Epithelial cell of proximal tubule (primary cell): ENCODE data around the gene TMEM138. TPM values are rescaled to one million over a fixed set of nuclear protein-coding genes. Genes with fewer than 3 reads are reported as not detected.

Experiments used
- DNase-seq: peaks from one replicate; pipeline ENCODE4 v3.0.0-alpha.2; 2011; ENCODE audit warnings: low read depth
- H3K4me3 ChIP-seq: 2 replicates; pipeline ENCODE4 v1.5.1; 2011; ENCODE audit warnings: low read depth, mild to moderate bottlenecking, low read length
- total RNA-seq: library from RNA; depleted of rRNA; stranded (reverse); fragments of >200 nt; gene quantifications from 2 replicates; pipeline ENCODE4 v1.2.3, GENCODE V29; 2015
- TF ChIP-seq, protein P1 (sequence below): conservative IDR thresholded peaks from 2 replicates; pipeline ENCODE4 v1.5.1; 2012; ENCODE audit warnings: low read depth, mild to moderate bottlenecking, low read length

TMEM138 gene
- total RNA-seq, 1 donor from 2014 or later: 21.9 TPM

DNA sequence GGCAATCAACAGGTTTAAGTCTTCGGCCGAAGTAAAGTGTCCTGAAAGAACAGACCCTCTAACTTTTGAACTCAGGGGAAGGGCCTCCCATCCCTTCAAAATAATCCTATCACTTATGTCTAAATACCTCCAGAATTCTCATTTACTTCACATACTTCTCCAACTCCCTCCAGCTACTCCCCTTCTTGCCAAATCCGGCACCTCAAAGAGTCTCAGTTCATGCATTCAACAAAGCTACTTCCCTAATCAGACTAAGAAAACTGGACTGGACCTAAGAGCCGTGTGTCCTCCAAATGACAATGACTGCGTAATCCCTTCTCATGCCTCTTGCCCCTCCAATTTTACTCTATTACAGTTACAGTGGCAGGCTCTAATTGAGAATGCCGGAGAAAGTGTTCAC, 30.5 kb upstream of the TMEM138 start:
- peak overlapping the region; percentile 96 for H3K4me3 ChIP-seq
- TF ChIP-seq, protein P1, sequence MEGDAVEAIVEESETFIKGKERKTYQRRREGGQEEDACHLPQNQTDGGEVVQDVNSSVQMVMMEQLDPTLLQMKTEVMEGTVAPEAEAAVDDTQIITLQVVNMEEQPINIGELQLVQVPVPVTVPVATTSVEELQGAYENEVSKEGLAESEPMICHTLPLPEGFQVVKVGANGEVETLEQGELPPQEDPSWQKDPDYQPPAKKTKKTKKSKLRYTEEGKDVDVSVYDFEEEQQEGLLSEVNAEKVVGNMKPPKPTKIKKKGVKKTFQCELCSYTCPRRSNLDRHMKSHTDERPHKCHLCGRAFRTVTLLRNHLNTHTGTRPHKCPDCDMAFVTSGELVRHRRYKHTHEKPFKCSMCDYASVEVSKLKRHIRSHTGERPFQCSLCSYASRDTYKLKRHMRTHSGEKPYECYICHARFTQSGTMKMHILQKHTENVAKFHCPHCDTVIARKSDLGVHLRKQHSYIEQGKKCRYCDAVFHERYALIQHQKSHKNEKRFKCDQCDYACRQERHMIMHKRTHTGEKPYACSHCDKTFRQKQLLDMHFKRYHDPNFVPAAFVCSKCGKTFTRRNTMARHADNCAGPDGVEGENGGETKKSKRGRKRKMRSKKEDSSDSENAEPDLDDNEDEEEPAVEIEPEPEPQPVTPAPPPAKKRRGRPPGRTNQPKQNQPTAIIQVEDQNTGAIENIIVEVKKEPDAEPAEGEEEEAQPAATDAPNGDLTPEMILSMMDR: no peak

DNA sequence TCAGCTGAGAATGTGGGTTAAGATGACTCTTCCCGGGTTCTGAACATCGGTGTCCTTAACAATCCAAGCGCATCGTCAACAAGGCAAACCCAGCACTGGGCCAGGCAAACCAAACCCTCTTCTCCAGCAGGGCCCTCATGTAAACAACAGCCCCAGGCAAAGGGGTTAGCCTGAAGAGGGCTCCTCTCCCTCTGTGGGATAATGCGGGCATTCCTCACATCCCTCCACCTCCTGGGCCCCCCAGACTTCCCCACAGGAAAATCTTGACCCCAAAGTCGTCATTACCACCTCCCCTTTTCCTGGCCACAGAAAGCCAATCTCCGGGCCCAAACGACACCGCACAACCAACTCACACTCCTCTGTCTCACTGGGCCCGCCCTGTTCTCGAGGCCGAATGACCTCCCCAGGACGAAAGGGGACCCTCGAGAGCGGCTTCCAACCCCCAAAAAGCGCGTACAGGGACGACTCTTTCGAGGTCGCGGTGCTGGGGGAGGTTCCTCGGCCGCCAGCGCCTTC, 29.8 kb upstream of the TMEM138 start:
- H3K4me3 ChIP-seq: peak overlapping the region; percentile 96
- no peak for DNase-seq
- TF ChIP-seq, protein P1: no peak

More for the DNA sequence above, 30.5 kb upstream of the TMEM138 start:
- no peak for DNase-seq

DNA sequence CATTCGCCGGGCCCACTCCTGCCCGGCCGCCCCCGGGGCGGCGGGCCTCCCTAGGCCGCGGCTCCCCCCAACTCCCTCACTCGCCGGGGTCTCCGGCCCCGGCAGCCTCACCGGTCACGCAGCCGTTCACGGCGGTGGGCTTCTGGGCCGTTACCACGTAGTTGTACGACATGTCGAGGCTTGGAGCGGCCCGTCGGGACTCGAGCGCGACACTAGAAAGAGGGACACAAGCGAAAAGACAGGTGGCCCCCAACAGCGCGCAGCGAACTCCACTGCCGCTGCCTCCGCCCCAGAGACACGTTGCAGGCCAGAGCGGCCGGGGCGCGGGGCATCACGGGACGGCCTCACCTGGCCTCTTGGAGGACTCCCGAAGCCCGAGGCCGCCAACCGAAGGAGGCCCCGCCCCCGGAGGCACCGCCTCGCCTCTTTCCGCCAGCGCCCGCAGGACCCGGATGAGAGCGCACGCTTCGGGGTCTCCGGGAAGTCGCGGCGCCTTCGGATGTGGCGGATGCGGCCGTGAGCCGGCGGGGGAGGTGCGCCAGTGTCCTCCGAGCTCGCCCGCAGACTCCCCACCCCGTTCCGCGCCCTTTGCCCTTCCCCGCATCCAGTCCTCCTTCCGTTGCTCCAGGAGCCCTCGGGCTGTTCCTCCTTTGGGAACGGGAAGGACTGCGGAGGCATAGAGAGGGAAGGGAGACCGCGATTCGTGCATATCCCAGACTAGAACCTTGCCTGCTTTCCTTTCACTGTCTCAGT, 29.2 kb upstream of the TMEM138 start, which contains the start of the genes DDB1 and TKFC:
TSS of gene DDB1 (minus strand) at position 309 of the 753 bp plus-strand sequence. CDS start at position 172, 137 bp downstream.
TSS of gene TKFC (plus strand) at position 432 of the 753 bp plus-strand sequence. CDS start 1,501 bp downstream, outside the sequence.
- peak within 1 kb of the TSS; percentile 96 for H3K4me3 ChIP-seq
- DNase-seq: no peak
- TF ChIP-seq, protein P1: no peak

DNA sequence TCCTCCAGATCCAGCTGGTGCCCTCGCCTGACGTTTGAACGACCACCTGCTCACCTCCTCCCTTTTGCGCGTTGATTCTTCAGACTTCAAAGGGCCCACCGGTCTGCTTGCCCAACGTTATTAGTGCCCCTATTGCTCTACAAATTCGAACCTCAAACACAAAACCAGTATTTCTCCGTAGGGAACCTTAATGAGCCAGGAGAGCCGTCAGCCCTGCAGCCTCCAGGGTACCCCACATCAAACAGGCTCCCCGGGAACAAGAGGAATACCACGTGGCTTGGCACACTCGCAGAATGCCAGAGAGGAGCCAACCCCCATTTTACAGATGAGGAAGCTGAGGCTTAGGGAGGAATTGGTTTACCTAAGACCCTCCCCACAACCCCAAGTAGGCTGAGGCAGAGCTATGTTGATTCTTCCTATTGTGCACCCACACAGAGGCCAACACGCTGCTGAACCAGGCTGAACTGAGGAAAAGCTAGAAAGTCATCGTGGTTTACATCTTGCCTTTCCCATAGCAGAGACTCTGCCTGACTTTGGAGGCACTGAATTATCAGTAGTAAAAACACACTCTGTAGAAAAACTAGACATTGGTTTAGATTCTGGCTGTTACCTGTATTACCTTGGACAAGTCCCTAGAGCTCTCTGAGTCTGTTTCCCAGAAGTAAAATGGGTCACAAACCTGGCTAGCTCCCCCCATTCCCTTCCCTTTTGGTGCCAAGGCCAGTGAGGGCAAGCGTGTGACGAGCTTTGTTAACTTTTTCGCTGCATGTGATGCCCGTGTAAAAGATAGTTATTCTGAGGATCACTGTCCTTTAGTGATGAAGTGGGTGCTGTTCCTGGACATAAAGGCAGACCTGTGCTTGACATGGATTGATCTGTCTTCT, 28.4 kb upstream of the TMEM138 start:
- DNase-seq: no peak
- H3K4me3 ChIP-seq: peak overlapping the region; percentile 96
- TF ChIP-seq, protein P1: no peak

DNA sequence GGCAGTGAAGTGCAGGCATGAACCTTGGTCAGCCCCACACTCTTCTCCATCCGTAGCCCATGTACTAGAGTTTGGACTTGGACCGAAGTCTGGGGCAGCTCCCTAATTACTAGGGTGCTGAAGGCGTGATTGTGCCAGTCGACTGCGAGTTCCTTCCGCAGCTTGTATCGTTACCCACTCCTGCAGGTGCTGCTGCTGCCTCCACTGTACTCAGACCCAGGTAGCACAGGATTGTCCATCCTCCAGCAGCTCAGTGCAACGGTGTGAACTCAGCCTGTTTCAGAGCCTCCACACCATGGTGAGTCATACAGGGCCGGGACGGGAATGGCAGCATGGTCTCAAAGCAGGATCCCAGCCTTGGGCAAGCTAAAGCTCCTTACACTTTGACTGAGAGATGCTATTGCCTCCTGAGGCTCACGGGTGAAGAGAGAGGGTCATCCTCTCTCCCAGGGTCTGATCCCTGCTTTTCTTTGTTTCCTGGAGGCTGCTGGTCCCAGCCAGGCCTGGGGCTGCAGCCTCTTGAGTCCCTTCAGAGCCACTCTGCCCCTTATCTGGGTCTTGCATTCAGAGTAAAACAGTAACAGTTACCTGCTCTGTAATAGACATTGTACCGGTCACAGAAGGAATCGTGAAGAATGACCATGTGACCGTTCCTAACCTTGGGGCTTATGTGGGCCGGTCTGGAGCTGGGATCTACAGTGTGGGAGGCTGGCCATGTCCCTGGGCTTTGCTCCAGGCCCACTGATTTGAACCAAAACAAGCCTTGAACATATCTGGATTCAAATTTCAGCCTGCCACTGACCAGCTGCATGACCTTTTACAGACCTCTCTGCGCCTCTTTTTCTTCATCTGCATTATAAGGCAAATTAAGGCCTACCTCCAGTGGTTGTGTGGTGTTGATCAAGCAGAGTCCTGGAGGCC, 27.5 kb upstream of the TMEM138 start:
- no peak overlapping the region for H3K4me3 ChIP-seq
- TF ChIP-seq, protein P1: no peak
- no peak for DNase-seq

DNA sequence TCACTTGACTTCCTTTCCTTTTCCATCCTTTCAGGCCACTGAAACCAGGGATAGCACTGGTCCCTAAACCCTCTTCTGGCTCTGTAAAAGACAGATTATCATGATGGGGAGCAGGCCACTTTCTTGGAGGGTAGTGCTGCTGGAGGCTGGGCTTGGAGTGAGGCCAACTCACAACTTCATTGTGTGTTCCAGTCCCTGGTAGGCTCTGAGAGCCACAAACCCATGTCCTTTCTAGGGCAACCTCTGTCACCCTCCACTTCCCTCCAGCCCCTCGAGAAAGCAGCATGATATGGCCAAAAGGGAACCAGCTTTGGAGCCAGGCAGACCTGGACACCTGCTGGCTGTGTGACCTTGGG, 26.8 kb upstream of the TMEM138 start:
- TF ChIP-seq, protein P1: no peak
- DNase-seq: no peak
- no peak overlapping the region for H3K4me3 ChIP-seq
